ENCODE measurements around the gene HS1BP3. TPM values are rescaled to one million over a fixed set of nuclear protein-coding genes. Genes with fewer than 3 reads are reported as not detected.

The HS1BP3 gene
- total RNA-seq, 1 donor: 23.0 TPM

DNA sequence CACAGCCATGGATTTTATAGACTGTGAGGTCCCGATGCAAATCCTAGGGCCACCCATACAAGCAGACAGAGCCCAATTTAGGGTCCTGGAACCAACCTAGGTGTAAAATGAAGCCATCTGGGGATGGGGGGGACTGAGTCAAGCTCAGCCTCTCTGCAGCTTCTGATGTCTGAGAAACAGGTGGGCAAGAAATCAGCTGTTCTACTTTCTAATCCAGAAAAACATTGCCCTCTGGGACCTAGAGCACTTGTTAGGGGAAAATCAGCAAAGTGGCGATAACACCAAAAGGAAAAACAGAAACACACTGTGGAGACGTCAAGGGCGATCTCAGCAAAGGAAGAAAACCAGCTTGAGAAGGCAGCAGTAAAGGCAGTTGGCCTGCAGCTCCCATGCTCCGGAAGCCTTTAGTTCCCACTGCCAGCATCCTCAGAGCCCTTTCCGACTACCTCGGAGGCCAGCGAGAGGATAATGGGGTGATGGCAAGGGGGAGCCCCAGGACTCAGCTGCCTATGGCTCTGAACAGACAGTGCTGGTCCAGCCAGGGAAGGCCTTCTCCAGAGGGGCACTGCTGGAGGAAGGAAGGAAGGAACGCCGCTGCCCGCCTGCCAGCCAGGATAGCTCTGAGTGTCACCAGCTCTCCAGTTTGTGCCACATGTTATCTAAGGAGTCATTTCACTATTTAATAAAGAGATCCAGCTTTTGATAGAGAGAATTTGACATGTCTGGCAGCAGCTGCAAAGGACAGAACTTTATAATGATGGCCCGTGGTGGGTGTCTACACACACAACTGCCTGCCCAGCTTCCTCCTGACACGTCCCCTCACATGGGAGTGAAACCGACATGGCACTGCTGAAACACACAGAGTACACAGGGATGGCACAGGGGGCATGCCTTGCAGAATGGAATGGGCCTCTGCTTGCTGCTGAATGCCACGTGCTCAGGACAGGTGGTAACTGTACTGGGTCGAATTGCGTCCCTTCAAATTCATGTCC lies 37.7 kb downstream of the HS1BP3 start:
- no peak overlapping the region for H3K4me3 ChIP-seq (ENCODE audit: low read depth, low read length)
- TF ChIP-seq, protein P1, sequence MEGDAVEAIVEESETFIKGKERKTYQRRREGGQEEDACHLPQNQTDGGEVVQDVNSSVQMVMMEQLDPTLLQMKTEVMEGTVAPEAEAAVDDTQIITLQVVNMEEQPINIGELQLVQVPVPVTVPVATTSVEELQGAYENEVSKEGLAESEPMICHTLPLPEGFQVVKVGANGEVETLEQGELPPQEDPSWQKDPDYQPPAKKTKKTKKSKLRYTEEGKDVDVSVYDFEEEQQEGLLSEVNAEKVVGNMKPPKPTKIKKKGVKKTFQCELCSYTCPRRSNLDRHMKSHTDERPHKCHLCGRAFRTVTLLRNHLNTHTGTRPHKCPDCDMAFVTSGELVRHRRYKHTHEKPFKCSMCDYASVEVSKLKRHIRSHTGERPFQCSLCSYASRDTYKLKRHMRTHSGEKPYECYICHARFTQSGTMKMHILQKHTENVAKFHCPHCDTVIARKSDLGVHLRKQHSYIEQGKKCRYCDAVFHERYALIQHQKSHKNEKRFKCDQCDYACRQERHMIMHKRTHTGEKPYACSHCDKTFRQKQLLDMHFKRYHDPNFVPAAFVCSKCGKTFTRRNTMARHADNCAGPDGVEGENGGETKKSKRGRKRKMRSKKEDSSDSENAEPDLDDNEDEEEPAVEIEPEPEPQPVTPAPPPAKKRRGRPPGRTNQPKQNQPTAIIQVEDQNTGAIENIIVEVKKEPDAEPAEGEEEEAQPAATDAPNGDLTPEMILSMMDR (IDR thresholded peaks at IDR 0.05; ENCODE audit: insufficient read depth, low read length): no peak
- DNase-seq (ENCODE audit: low read depth): no peak

DNA sequence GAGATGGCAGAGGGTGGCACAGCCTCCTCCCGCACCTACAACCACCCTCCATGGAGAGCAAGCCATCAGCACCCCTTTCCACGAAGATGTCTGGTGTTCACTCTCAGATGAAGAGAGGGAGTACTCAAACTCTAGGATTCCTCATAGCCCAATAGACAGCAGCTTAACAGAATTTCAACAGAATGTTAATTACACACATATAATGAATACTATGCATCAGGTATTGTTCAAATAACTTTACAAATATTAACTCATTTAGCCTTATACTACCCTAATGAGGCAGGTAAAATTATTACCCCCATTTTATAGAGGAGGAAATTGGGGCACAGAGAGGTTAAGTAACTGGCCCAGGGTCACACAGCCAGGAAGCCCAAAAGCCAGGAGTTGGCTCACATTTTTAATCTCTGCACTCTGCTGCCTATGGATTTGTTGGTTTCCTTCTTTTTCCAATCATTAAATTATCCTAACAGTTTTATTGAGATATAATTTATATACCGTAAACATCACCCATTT lies 39.0 kb downstream of the HS1BP3 start:
- TF ChIP-seq, protein P1 (IDR thresholded peaks at IDR 0.05; ENCODE audit: insufficient read depth, low read length): no peak
- no peak overlapping the region for H3K4me3 ChIP-seq (ENCODE audit: low read depth, low read length)
- no peak for DNase-seq (ENCODE audit: low read depth)

GRCh38 chr2:20611077-20611843 lies 39.6 kb downstream of the HS1BP3 start:
- TF ChIP-seq, protein P1 (IDR thresholded peaks at IDR 0.05; ENCODE audit: insufficient read depth, low read length): no peak
- DNase-seq (ENCODE audit: low read depth): peak; percentile 93
- no peak overlapping the region for H3K4me3 ChIP-seq (ENCODE audit: low read depth, low read length)

DNA sequence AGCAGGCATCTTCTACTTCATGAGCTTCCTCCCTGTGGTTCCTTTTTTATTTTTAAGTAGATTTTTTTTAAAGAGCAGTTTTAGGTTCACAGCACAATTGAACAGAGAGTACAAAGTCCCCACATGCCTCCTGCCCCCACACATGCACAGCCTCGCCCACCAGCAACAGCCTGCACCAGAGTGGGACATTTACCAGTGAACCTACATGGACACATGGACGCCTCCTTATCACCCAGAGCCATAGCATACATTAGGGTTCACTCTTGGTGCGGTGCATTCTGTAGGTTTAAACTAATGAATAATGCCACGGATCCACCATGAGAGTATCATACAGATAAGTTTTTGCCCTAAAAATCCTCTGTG lies 40.9 kb downstream of the HS1BP3 start:
- H3K4me3 ChIP-seq (ENCODE audit: low read depth, low read length): no peak overlapping the region
- TF ChIP-seq, protein P1 (IDR thresholded peaks at IDR 0.05; ENCODE audit: insufficient read depth, low read length): no peak
- DNase-seq (ENCODE audit: low read depth): no peak

- H3K4me3 ChIP-seq (ENCODE audit: low read depth, low read length): no peak overlapping the region
- DNase-seq (ENCODE audit: low read depth): peak; percentile 86
- TF ChIP-seq, protein P1 (IDR thresholded peaks at IDR 0.05; ENCODE audit: insufficient read depth, low read length): no peak
These were observed 41.4 kb downstream of the HS1BP3 start for GRCh38 chr2:20609349-20609994.

GRCh38 chr2:20608666-20609348 lies 42.1 kb downstream of the HS1BP3 start:
- TF ChIP-seq, protein P1 (IDR thresholded peaks at IDR 0.05; ENCODE audit: insufficient read depth, low read length): no peak
- no peak overlapping the region for H3K4me3 ChIP-seq (ENCODE audit: low read depth, low read length)
- DNase-seq (ENCODE audit: low read depth): no peak

Data from fibroblast of the aortic adventitia (primary cell).